Stimulated activated CD8-positive, alpha-beta memory T cell treated with anti-CD3 and anti-CD28 coated beads, Interleukin-7, amount 100 ng/mL, for 4 hours (primary cell): ENCODE measurements around the gene SEPSECS.

ENCODE experiments used
- DNase-seq, 2 donors: peaks; one replicate each; pipeline ENCODE4 v3.0.0-alpha.2; 2020; ENCODE audit warnings: low read depth in 2 of 2

The SEPSECS gene

GRCh38 chr4:25155947-25156346, 4.3 kb downstream of the SEPSECS start:
- no peak for DNase-seq

GRCh38 chr4:25154594-25155265, 5.5 kb downstream of the SEPSECS start:
- DNase-seq = no peak

- no peak for DNase-seq
Observed at GRCh38 chr4:25146076-25146475, 14.2 kb downstream of the SEPSECS start.

- no peak for DNase-seq
Observed at GRCh38 chr4:25144870-25145481, 15.3 kb downstream of the SEPSECS start.

- no peak for DNase-seq
Observed at GRCh38 chr4:25142468-25142867, 17.8 kb downstream of the SEPSECS start.

- no peak for DNase-seq
Observed at GRCh38 chr4:25141592-25141991, 18.7 kb downstream of the SEPSECS start.

- no peak for DNase-seq
Observed at GRCh38 chr4:25133132-25133531, 27.1 kb downstream of the SEPSECS start.

GRCh38 chr4:25131926-25132325, 28.3 kb downstream of the SEPSECS start:
- no peak for DNase-seq

GRCh38 chr4:25131381-25131780, 28.9 kb downstream of the SEPSECS start:
- DNase-seq = no peak

GRCh38 chr4:25129917-25130316, 30.3 kb downstream of the SEPSECS start:
- no peak for DNase-seq

GRCh38 chr4:25128671-25129070, 31.6 kb downstream of the SEPSECS start:
- no peak for DNase-seq

- no peak for DNase-seq
Observed at GRCh38 chr4:25123236-25123635, 37.0 kb downstream of the SEPSECS start.

- no peak for DNase-seq
Observed at GRCh38 chr4:25120146-25120940, 39.9 kb downstream of the SEPSECS start.

GRCh38 chr4:25117716-25118472, 42.4 kb downstream of the SEPSECS start:
- DNase-seq = no peak

GRCh38 chr4:25117274-25117673, 43.0 kb downstream of the SEPSECS start:
- no peak for DNase-seq

GRCh38 chr4:25113915-25114904, 46.0 kb downstream of the SEPSECS start:
- no peak for DNase-seq

- no peak for DNase-seq
Observed at GRCh38 chr4:25112995-25113380, 47.3 kb downstream of the SEPSECS start.

- DNase-seq = no peak
Observed at GRCh38 chr4:25112366-25112994, 47.8 kb downstream of the SEPSECS start.

GRCh38 chr4:25111648-25112196, 48.5 kb downstream of the SEPSECS start:
- DNase-seq = no peak
